ENCODE measurements around the gene PJVK. TPM values are rescaled to one million over a fixed set of nuclear protein-coding genes. Genes with fewer than 3 reads are reported as not detected.

Gene PJVK
- total RNA-seq, 3 donors from 2014 or later: 5.2 to 9.4 (median 6.9) TPM

DNA sequence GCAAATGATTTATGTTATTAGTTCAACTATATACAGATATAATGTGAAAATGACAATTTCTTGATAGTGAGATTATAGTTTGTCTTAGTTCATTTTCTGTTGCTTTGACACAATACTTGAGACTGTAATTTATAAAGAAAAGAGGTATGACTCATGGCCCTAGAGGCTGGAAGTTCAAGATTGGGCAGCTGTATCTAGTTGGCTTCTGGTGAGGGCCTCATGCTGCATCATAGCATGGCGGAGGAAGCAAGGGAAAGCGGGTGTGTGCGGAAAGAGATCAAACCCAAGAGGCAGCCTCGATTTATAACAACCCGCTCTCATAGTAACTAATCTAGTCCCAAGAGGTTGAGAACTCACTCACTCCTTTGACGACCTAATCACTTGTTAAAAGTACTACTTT lies 40.4 kb downstream of the PJVK start:
- H3K36me3 ChIP-seq: no peaks in the 10 kb centered on the region
- H3K4me3 ChIP-seq: no peak overlapping the region

DNA sequence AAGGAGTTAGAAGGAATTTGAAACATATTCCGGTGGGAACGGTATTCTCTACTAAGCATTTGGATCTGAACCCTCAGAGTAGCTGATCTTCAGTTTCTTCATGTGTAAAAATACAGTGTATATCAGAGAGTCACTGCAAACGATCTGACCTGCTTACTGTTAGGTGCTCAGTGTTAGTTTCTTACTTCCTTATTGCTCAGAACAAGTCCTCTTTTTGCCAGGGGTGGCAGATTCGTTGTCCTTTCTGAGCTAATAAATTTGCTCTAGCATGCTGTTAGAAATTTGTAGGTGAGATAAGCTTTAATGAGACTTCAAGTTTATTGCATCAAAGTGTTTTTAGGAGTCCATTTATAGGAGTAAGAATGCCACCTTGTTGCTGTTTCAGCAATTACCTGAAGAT lies 44.9 kb downstream of the PJVK start:
- Histone ChIP-seq H3K9me3 (no peaks in the 10 kb centered on the region), H3K27me3 (no peaks in the 10 kb centered on the region), H3K27ac (no peak overlapping the region), H3K4me3 (no peak overlapping the region), H3K36me3 (peaks cover 6% of the 10 kb centered on the region), H3K4me1 (no peaks in the 10 kb centered on the region)
- intact Hi-C loops (cut with DNase I; ENCODE audit: low total_unique reads): loop anchor here (5.0 kb wide), 1 partner anchor 124 kb away; no protein-coding TSS in a partner anchor
- DNase-seq (ENCODE audit: low spot score in 2 of 2): no peak
- TF ChIP-seq CTCF (IDR thresholded peaks at IDR 0.05) (no peak), POLR2AphosphoS5 (IDR thresholded peaks at IDR 0.05) (no peak), POLR2A (IDR thresholded peaks at IDR 0.05) (no peak)

More for the DNA sequence above, 40.4 kb downstream of the PJVK start:
- TF ChIP-seq POLR2A (IDR thresholded peaks at IDR 0.05) (no peak), CTCF (IDR thresholded peaks at IDR 0.05) (no peak), POLR2AphosphoS5 (IDR thresholded peaks at IDR 0.05) (no peak)
- DNase-seq (ENCODE audit: low spot score in 2 of 2): no peak
- intact Hi-C loops (cut with DNase I; ENCODE audit: low total_unique reads): no loop called here
- no peak overlapping the region for H3K27ac ChIP-seq
- H3K4me1 ChIP-seq: no peaks in the 10 kb centered on the region
- no peaks in the 10 kb centered on the region for H3K27me3 ChIP-seq
- no peaks in the 10 kb centered on the region for H3K9me3 ChIP-seq

DNA sequence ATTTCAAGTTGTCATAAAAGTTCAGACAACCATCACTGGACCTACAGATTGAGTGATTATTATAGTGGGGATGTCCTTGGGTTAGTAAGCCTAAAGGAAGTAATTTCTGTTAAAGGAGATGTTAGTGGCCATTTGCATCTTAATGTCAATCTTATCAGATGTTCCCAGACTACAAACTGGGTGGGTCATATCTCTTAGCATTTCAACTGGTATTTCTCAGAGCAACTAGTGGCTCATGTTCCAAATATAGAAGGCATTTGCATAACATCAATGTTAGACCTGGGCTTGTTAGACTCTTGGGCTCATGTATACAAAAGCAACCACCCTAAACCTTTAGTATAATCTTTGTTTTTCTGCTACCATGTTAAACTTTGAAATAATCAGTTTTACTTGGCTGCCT lies 47.0 kb downstream of the PJVK start:
- DNase-seq (ENCODE audit: low spot score in 2 of 2): no peak
- TF ChIP-seq CTCF (IDR thresholded peaks at IDR 0.05): no peak
- no peak for TF ChIP-seq POLR2A (IDR thresholded peaks at IDR 0.05)
- TF ChIP-seq POLR2AphosphoS5 (IDR thresholded peaks at IDR 0.05): no peak
- H3K4me1 ChIP-seq: no peaks in the 10 kb centered on the region
- H3K9me3 ChIP-seq: no peaks in the 10 kb centered on the region
- H3K27ac ChIP-seq: no peak overlapping the region
- no peaks in the 10 kb centered on the region for H3K27me3 ChIP-seq
- H3K36me3 ChIP-seq: peaks cover 11% of the 10 kb centered on the region
- no peak overlapping the region for H3K4me3 ChIP-seq
- intact Hi-C loops (cut with DNase I; ENCODE audit: low total_unique reads): loop anchor here (5.0 kb wide), 1 partner anchor 126 kb away; no protein-coding TSS in a partner anchor

- H3K4me3 ChIP-seq: no peak overlapping the region
- no peaks in the 10 kb centered on the region for H3K4me1 ChIP-seq
- no peak for DNase-seq (ENCODE audit: low spot score in 2 of 2)
- H3K27ac ChIP-seq: no peak overlapping the region
- no peaks in the 10 kb centered on the region for H3K9me3 ChIP-seq
- intact Hi-C loops (cut with DNase I; ENCODE audit: low total_unique reads): loop anchor here (5.0 kb wide), 1 partner anchor 127 kb away; no protein-coding TSS in a partner anchor
- peaks cover 11% of the 10 kb centered on the region for H3K36me3 ChIP-seq
- H3K27me3 ChIP-seq: no peaks in the 10 kb centered on the region
- TF ChIP-seq POLR2A (IDR thresholded peaks at IDR 0.05) (no peak), POLR2AphosphoS5 (IDR thresholded peaks at IDR 0.05) (no peak), CTCF (IDR thresholded peaks at IDR 0.05) (no peak)
These were observed 48.5 kb downstream of the PJVK start for GRCh38 chr2:178499640-178500039.

GRCh38 chr2:178502751-178503150 lies 51.6 kb downstream of the PJVK start:
- intact Hi-C loops (cut with DNase I; ENCODE audit: low total_unique reads): no loop called here
- no peak overlapping the region for H3K27ac ChIP-seq
- H3K9me3 ChIP-seq: no peaks in the 10 kb centered on the region
- no peaks in the 10 kb centered on the region for H3K4me1 ChIP-seq
- DNase-seq (ENCODE audit: low spot score in 2 of 2): no peak
- no peak overlapping the region for H3K4me3 ChIP-seq
- no peaks in the 10 kb centered on the region for H3K27me3 ChIP-seq
- TF ChIP-seq POLR2AphosphoS5 (IDR thresholded peaks at IDR 0.05) (no peak), CTCF (IDR thresholded peaks at IDR 0.05) (no peak), POLR2A (IDR thresholded peaks at IDR 0.05) (no peak)
- peaks cover 11% of the 10 kb centered on the region for H3K36me3 ChIP-seq
